ENCODE results near the gene KMT5B.

DNA sequence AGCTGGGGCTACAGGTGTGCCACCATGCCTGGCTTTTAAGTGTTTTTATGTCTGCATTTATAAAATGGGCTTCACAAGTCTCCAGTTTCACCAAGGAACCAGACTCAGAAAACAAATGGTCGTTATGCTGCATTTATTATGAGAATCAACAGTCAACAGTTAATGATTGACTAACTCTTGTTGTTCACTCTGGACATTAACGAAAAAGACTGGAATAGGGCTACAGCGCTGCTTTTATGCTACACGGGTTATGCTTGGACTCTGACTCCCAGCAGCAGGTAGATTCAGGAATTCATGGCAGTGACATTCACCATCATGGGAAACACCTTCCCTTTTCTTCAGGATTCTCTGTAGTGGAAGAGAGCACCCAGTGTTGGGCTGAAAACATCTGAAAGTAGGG lies 47.5 kb downstream of the KMT5B start:
- TF ChIP-seq, protein P1, sequence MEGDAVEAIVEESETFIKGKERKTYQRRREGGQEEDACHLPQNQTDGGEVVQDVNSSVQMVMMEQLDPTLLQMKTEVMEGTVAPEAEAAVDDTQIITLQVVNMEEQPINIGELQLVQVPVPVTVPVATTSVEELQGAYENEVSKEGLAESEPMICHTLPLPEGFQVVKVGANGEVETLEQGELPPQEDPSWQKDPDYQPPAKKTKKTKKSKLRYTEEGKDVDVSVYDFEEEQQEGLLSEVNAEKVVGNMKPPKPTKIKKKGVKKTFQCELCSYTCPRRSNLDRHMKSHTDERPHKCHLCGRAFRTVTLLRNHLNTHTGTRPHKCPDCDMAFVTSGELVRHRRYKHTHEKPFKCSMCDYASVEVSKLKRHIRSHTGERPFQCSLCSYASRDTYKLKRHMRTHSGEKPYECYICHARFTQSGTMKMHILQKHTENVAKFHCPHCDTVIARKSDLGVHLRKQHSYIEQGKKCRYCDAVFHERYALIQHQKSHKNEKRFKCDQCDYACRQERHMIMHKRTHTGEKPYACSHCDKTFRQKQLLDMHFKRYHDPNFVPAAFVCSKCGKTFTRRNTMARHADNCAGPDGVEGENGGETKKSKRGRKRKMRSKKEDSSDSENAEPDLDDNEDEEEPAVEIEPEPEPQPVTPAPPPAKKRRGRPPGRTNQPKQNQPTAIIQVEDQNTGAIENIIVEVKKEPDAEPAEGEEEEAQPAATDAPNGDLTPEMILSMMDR (IDR thresholded peaks at IDR 0.05): no peak
- no peak for TF ChIP-seq POLR2A (IDR thresholded peaks at IDR 0.05)
- TF ChIP-seq EP300 (IDR thresholded peaks at IDR 0.05): no peak

Measured in gastroesophageal sphincter (tissue), 3 donors.